OCI-LY1 (cell line): ENCODE data around the gene SCRG1.

ENCODE experiments used
- H2AFZ ChIP-seq: fragments of 200-600 bp; sonication (generic), shearing (Covaris generic); 2 replicates; pipeline ENCODE4 v1.6.0; 2014; ENCODE audit warnings: antibody characterized with exemption, mild to moderate bottlenecking, low read length
- H3F3A ChIP-seq: fragments of 200-600 bp; sonication (generic), shearing (Covaris generic); 2 replicates; pipeline ENCODE4 v1.6.0; 2014; ENCODE audit warnings: mild to moderate bottlenecking, antibody characterized with exemption, low read length, moderate library complexity; ENCODE audit not compliant: insufficient read depth
- H3K27ac ChIP-seq: fragments of 200-600 bp; sonication (generic); 2 replicates; pipeline ENCODE4 v1.5.1; 2014; ENCODE audit warnings: low read length, mixed run types, mild to moderate bottlenecking, low read depth; ENCODE audit not compliant: poor library complexity, severe bottlenecking
- H3K27me3 ChIP-seq: fragments of 200-600 bp; sonication (generic); 2 replicates; pipeline ENCODE4 v1.6.0; 2014; ENCODE audit warnings: antibody characterized with exemption, mild to moderate bottlenecking, low read length, moderate library complexity; ENCODE audit not compliant: insufficient read depth
- H3K36me3 ChIP-seq: fragments of 200-600 bp; sonication (generic); 2 replicates; pipeline ENCODE4 v1.6.1; 2014; ENCODE audit warnings: mild to moderate bottlenecking, antibody characterized with exemption, low read length, moderate library complexity, mixed read lengths; ENCODE audit not compliant: insufficient read depth
- H3K4me1 ChIP-seq: fragments of 200-600 bp; sonication (generic); 2 replicates; pipeline ENCODE4 v1.5.1; 2014; ENCODE audit warnings: mild to moderate bottlenecking, low read length, moderate library complexity; ENCODE audit not compliant: insufficient read depth, severe bottlenecking
- H3K4me2 ChIP-seq: fragments of 200-600 bp; sonication (generic), shearing (Covaris generic); 2 replicates; pipeline ENCODE4 v1.6.1; 2014; ENCODE audit warnings: low read length
- H3K4me3 ChIP-seq: fragments of 200-600 bp; sonication (generic); 2 replicates; pipeline ENCODE4 v1.5.1; 2014; ENCODE audit warnings: low read length, low read depth, mild to moderate bottlenecking, mixed read lengths; ENCODE audit not compliant: poor library complexity, severe bottlenecking
- H3K79me2 ChIP-seq: fragments of 200-600 bp; shearing (Covaris generic); 2 replicates; pipeline ENCODE4 v1.6.1; 2016; ENCODE audit warnings: mixed run types, low read length, mixed read lengths; ENCODE audit not compliant: insufficient read depth
- H3K9ac ChIP-seq: fragments of 200-600 bp; sonication (generic), shearing (Covaris generic); 2 replicates; pipeline ENCODE4 v1.6.1; 2014; ENCODE audit warnings: mild to moderate bottlenecking, low read length, mixed read lengths
- H3K9me2 ChIP-seq: fragments of 200-600 bp; sonication (generic), shearing (Covaris generic); 2 replicates; pipeline ENCODE4 v1.6.1; 2014; ENCODE audit warnings: low read depth, mild to moderate bottlenecking, low read length, mixed read lengths
- H3K9me3 ChIP-seq: fragments of 200-600 bp; shearing (Covaris generic); 2 replicates; pipeline ENCODE4 v1.6.1; 2014; ENCODE audit warnings: low read length, mixed read lengths
- H4K20me1 ChIP-seq: fragments of 200-600 bp; sonication (generic), shearing (Covaris generic); 2 replicates; pipeline ENCODE4 v1.6.0; 2016; ENCODE audit warnings: mild to moderate bottlenecking, low read length; ENCODE audit not compliant: insufficient read depth
- CTCF ChIP-seq: fragments of 200-600 bp; sonication (generic), shearing (Covaris generic); IDR thresholded peaks from 2 replicates; pipeline ENCODE4 v1.5.1; 2017; ENCODE audit warnings: mild to moderate bottlenecking, antibody characterized with exemption, low read length, moderate library complexity, mixed read lengths
- EZH2 ChIP-seq: fragments of 200-600 bp; sonication (generic), shearing (Covaris generic); IDR thresholded peaks from 2 replicates; pipeline ENCODE4 v1.8.0; 2017; ENCODE audit warnings: borderline replicate concordance, mixed run types, mild to moderate bottlenecking, antibody characterized with exemption, low read length, moderate library complexity, mixed read lengths

SCRG1 gene

GRCh38 chr4:173424899-173425805 lies 26.2 kb upstream of the SCRG1 start:
- Histone ChIP-seq H3K79me2 (no peaks in the 10 kb centered on the region), H3K4me3 (no peak overlapping the region), H3K4me2 (no peak overlapping the region), H3K9ac (no peak overlapping the region), H2AFZ (no peak overlapping the region), H3K9me2 (no peaks in the 10 kb centered on the region), H3F3A (no peaks in the 10 kb centered on the region), H3K27ac (no peak overlapping the region), H3K36me3 (no peaks in the 10 kb centered on the region), H4K20me1 (no peaks in the 10 kb centered on the region), H3K9me3 (no peaks in the 10 kb centered on the region), H3K4me1 (no peaks in the 10 kb centered on the region), H3K27me3 (no peaks in the 10 kb centered on the region)
- TF ChIP-seq EZH2 (no peak), CTCF (no peak)

- H3F3A ChIP-seq: no peaks in the 10 kb centered on the region
- no peak for TF ChIP-seq EZH2
- no peak for TF ChIP-seq CTCF
Observed at GRCh38 chr4:173420801-173421200, 21.9 kb upstream of the SCRG1 start.

GRCh38 chr4:173420324-173420752 lies 21.4 kb upstream of the SCRG1 start:
- Histone ChIP-seq H3K4me2 (no peak overlapping the region), H3K9me3 (no peaks in the 10 kb centered on the region), H2AFZ (no peak overlapping the region), H3K79me2 (no peaks in the 10 kb centered on the region), H3K9ac (no peak overlapping the region), H3K27ac (no peak overlapping the region), H3K36me3 (no peaks in the 10 kb centered on the region), H3K4me3 (no peak overlapping the region), H3K9me2 (no peaks in the 10 kb centered on the region), H4K20me1 (no peaks in the 10 kb centered on the region), H3K4me1 (no peaks in the 10 kb centered on the region), H3F3A (no peaks in the 10 kb centered on the region), H3K27me3 (no peaks in the 10 kb centered on the region)
- TF ChIP-seq EZH2 (no peak), CTCF (peak; percentile 53)

More at GRCh38 chr4:173420801-173421200, 21.9 kb upstream of the SCRG1 start:
- H3K79me2 ChIP-seq: no peaks in the 10 kb centered on the region
- no peak overlapping the region for H2AFZ ChIP-seq
- H3K9ac ChIP-seq: no peak overlapping the region
- H3K27ac ChIP-seq: no peak overlapping the region
- H3K4me3 ChIP-seq: no peak overlapping the region
- no peaks in the 10 kb centered on the region for H3K9me3 ChIP-seq
- no peaks in the 10 kb centered on the region for H4K20me1 ChIP-seq
- no peak overlapping the region for H3K4me2 ChIP-seq
- H3K36me3 ChIP-seq: no peaks in the 10 kb centered on the region
- H3K27me3 ChIP-seq: no peaks in the 10 kb centered on the region
- no peaks in the 10 kb centered on the region for H3K4me1 ChIP-seq
- H3K9me2 ChIP-seq: no peaks in the 10 kb centered on the region
